HepG2 (cell line): ENCODE results near the gene LIM2. TPM values are rescaled to one million over a fixed set of nuclear protein-coding genes. Genes with fewer than 3 reads are reported as not detected.

ENCODE experiments used
- ATAC-seq: fragments of 200-7000 bp; cut with Tn5 transposase; 3 replicates; pipeline ENCODE4 v1.9.1; 2020; ENCODE audit warnings: mild to moderate bottlenecking, moderate library complexity
- BruUV-seq: library from RNA; stranded (reverse); fragments of 400-500 nt; replicated peaks from 2 replicates; lab custom pipeline; 2021; lab: Mats Ljungman, UMichigan
- CTCF ChIA-PET: fragments of 300-600 bp; formaldehyde crosslinking; extraction: SDS; loops from one replicate; lab custom pipeline; 2021; ENCODE audit warnings: low total read pairs, inconsistent platforms, low intra/inter-chr PET ratio; lab: Yijun Ruan, JAX
- POLR2A ChIA-PET: fragments of 350-600 bp; sonication (Branson Sonifier 250); formaldehyde crosslinking; loops from one replicate; lab custom pipeline; 2020; ENCODE audit warnings: antibody characterized with exemption, inconsistent platforms; lab: Yijun Ruan, JAX
- DNase-seq: peaks from one replicate; pipeline ENCODE4 v3.0.0-alpha.2; 2015; ENCODE audit warnings: low spot score
- FAIRE-seq: peaks from 3 replicates; lab custom pipeline; 2011; peaks lifted over from hg19 to GRCh38; lab: Jason Lieb, UNC
- H2AFZ ChIP-seq: one replicate; pipeline ENCODE4 v1.6.1; 2011; ENCODE audit warnings: low read length, inconsistent platforms
- H3K27ac ChIP-seq: fragments of 300-600 bp; 3 replicates; pipeline ENCODE4 v1.8.0; 2011; ENCODE audit warnings: mixed run types, mild to moderate bottlenecking, mixed read lengths, low read length, inconsistent platforms; ENCODE audit not compliant: insufficient read depth; ENCODE audit errors: extremely low read length
- H3K27me3 ChIP-seq, 2 experiments: fragments of 200-600 bp in 1 of 2; 2 replicates in 1 of 2; 3 replicates in 1 of 2; pipeline versions ENCODE4 v1.6.0 to v1.8.0; 2011; ENCODE audit warnings: low read length in 2 of 2, mild to moderate bottlenecking in 2 of 2, moderate library complexity in 2 of 2, inconsistent platforms in 1 of 2; ENCODE audit not compliant: insufficient read depth in 2 of 2, control insufficient read depth in 1 of 2
- H3K36me3 ChIP-seq, 2 experiments: fragments of 200-600 bp in 1 of 2; replicated peaks in 1 of 2; 2 replicates in 1 of 2; 3 replicates in 1 of 2; pipeline versions ENCODE4 v1.5.1 to v1.8.0; 2011; ENCODE audit warnings: low read length in 2 of 2, inconsistent platforms in 1 of 2; ENCODE audit not compliant: insufficient read depth in 2 of 2, control insufficient read depth in 1 of 2
- H3K4me1 ChIP-seq: 2 replicates; pipeline ENCODE4 v1.5.1; 2012; ENCODE audit warnings: low read length, inconsistent platforms; ENCODE audit not compliant: insufficient read depth
- H3K4me2 ChIP-seq: 2 replicates; pipeline ENCODE4 v1.6.0; 2011; ENCODE audit warnings: low read depth, low read length, inconsistent platforms
- H3K4me3 ChIP-seq, 3 experiments: fragments of 200-600 bp in 1 of 3; sonication (generic), shearing (Covaris generic) in 1 of 3; replicated peaks in 1 of 3; 2 replicates each; pipeline ENCODE4 v1.5.1; 2011 to 2016; ENCODE audit warnings: low read length in 3 of 3, inconsistent platforms in 2 of 3, low read depth in 2 of 3, mild to moderate bottlenecking in 2 of 3, control low read depth in 1 of 3, mixed read lengths in 1 of 3; ENCODE audit not compliant: insufficient read depth in 1 of 3
- H3K79me2 ChIP-seq: one replicate; pipeline ENCODE4 v1.6.1; 2011; ENCODE audit warnings: low read length, inconsistent platforms; ENCODE audit not compliant: insufficient read depth
- H3K9ac ChIP-seq: 2 replicates; pipeline ENCODE4 v1.6.0; 2011; ENCODE audit warnings: mild to moderate bottlenecking, low read depth, low read length, inconsistent platforms; ENCODE audit not compliant: insufficient read depth
- H3K9me3 ChIP-seq: 2 replicates; pipeline ENCODE4 v1.5.1; 2012; ENCODE audit warnings: mild to moderate bottlenecking, low read length
- H4K20me1 ChIP-seq: 2 replicates; pipeline ENCODE4 v1.6.0; 2011; ENCODE audit warnings: inconsistent platforms, mild to moderate bottlenecking, low read length, moderate library complexity; ENCODE audit not compliant: insufficient read depth
- ELK4 ChIP-seq: sonication (generic); formaldehyde crosslinking; IDR thresholded peaks from 2 replicates; pipeline ENCODE4 v1.9.0; 2021; ENCODE audit warnings: missing genetic modification reagents, borderline replicate concordance
- GLMP ChIP-seq: sonication (generic); formaldehyde crosslinking; IDR thresholded peaks from 2 replicates; pipeline ENCODE4 v1.9.0; 2021; ENCODE audit warnings: missing genetic modification reagents, mild to moderate bottlenecking, borderline replicate concordance
- GMEB1 ChIP-seq: sonication (generic); formaldehyde crosslinking; IDR thresholded peaks from 2 replicates; pipeline ENCODE4 v1.5.1; 2020; ENCODE audit warnings: missing genetic modification reagents, mild to moderate bottlenecking, borderline replicate concordance
- JDP2 ChIP-seq: sonication (generic); formaldehyde crosslinking; IDR thresholded peaks from 2 replicates; pipeline ENCODE4 v1.8.1; 2022; ENCODE audit warnings: missing genetic modification reagents, borderline replicate concordance
- JUN ChIP-seq: sonication (generic); formaldehyde crosslinking; IDR thresholded peaks from 2 replicates; pipeline ENCODE4 v1.4.0; 2020; ENCODE audit warnings: mild to moderate bottlenecking, missing genetic modification reagents
- PRMT3 ChIP-seq: sonication (generic); formaldehyde crosslinking; IDR thresholded peaks from 2 replicates; pipeline ENCODE4 v1.8.1; 2022; ENCODE audit warnings: low read depth, mild to moderate bottlenecking, moderate library complexity, missing genetic modification reagents, borderline replicate concordance
- TAF15 ChIP-seq: fragments of 200-400 bp; formaldehyde crosslinking; IDR thresholded peaks from one replicate; pipeline ENCODE4 v1.6.1; 2018; ENCODE audit warnings: mild to moderate bottlenecking, low read depth, low read length; ENCODE audit not compliant: poor library complexity, severe bottlenecking
- ZBTB26 ChIP-seq: IDR thresholded peaks from 2 replicates; pipeline ENCODE4 v1.6.1; 2016; ENCODE audit warnings: missing compliant biosample characterization, missing genetic modification reagents, borderline replicate concordance
- ZBTB7A ChIP-seq: sonication (generic); formaldehyde crosslinking; IDR thresholded peaks from 2 replicates; pipeline ENCODE4 v1.8.0; 2022; ENCODE audit warnings: mild to moderate bottlenecking, missing genetic modification reagents
- ZMYM4 ChIP-seq: sonication (generic); formaldehyde crosslinking; IDR thresholded peaks from 2 replicates; pipeline ENCODE4 v1.8.1; 2023; ENCODE audit warnings: mild to moderate bottlenecking, missing genetic modification reagents
- ZNF430 ChIP-seq: sonication (generic); formaldehyde crosslinking; IDR thresholded peaks from 2 replicates; pipeline ENCODE4 v1.9.0; 2021; ENCODE audit warnings: mild to moderate bottlenecking, missing genetic modification reagents
- ZNF556 ChIP-seq: sonication (generic); formaldehyde crosslinking; IDR thresholded peaks from 2 replicates; pipeline ENCODE4 v1.4.0; 2020; ENCODE audit warnings: mild to moderate bottlenecking, missing genetic modification reagents, borderline replicate concordance
- ZNF589 ChIP-seq: sonication (generic); formaldehyde crosslinking; conservative IDR thresholded peaks from 2 replicates; pipeline ENCODE4 v1.8.0; 2022; ENCODE audit warnings: mild to moderate bottlenecking, moderate library complexity, missing genetic modification reagents
- ZNF629 ChIP-seq: sonication (generic); formaldehyde crosslinking; conservative IDR thresholded peaks from 2 replicates; pipeline ENCODE4 v1.5.0; 2020; ENCODE audit warnings: missing genetic modification reagents
- ZNF674 ChIP-seq: sonication (generic); formaldehyde crosslinking; IDR thresholded peaks from 2 replicates; pipeline ENCODE4 v1.5.0; 2020; ENCODE audit warnings: low read depth, mild to moderate bottlenecking, missing genetic modification reagents
- ZNF7 ChIP-seq: IDR thresholded peaks from 2 replicates; pipeline ENCODE4 v1.6.1; 2016; ENCODE audit warnings: missing biosample characterization, missing genetic modification reagents
- WGBS: methylation state at CpG from one replicate; pipeline ENCODE4 v1.1.6; 2017; ENCODE audit warnings: low lambda C conversion rate; 5-methylcytosine and 5-hydroxymethylcytosine counted together
- in situ Hi-C: cut with HindIII; loops from 2 replicates; pipeline ENCODE4 v1.10.0; 2017; ENCODE audit warnings: low pct_unique_long_range_greater_than_20kb; ENCODE audit not compliant: extremely low pct_ligation_motif_present
- intact Hi-C: fragments of 100-400 bp; cut with micrococcal nuclease; formaldehyde crosslinking; loops from one replicate; pipeline ENCODE4 v1.10.0; 2022; ENCODE audit not compliant: unreplicated experiment
- polyA plus RNA-seq, 8 experiments: library from polyadenylated mRNA; depleted of rRNA in 3 of 8; stranded (reverse) in 7 of 8; unstranded in 1 of 8; fragments of >200 nt; fragmentation: Illumina TruSeq in 4 of 8; extraction: Trizol in 4 of 8; gene quantifications; 2 replicates each; pipeline versions ENCODE4 v1.2.1 to v1.2.3, GENCODE V29; 2011 to 2016; ENCODE audit warnings: low read depth in 4 of 8, missing spikeins in 1 of 8, mixed read lengths in 1 of 8; ENCODE audit not compliant: insufficient read depth in 1 of 8
- total RNA-seq, 5 experiments: library from RNA; depleted of rRNA; stranded (reverse); fragments of >200 nt; fragmentation: Illumina TruSeq; extraction: Trizol; gene quantifications; 2 replicates each; pipeline ENCODE4 v1.2.3, GENCODE V29; 2016; ENCODE audit warnings: low read depth in 1 of 5

The LIM2 gene
- total and polyA plus RNA-seq, 2 of the 13 experiments (the other 11 are each of a cell fraction or from before 2014, with no cell fraction given) = 1.3 TPM; not detected in 1

- H3K4me2 ChIP-seq = peak overlapping the region; percentile 93
- H3K79me2 ChIP-seq = peaks cover 40% of the 10 kb centered on the region
- peak overlapping the region; percentile 80 to 94 (median 94) for H3K4me3 ChIP-seq
- ChIA-PET POLR2A (interaction anchor here (0.6 to 7.8 kb wide), 18 partner anchors 9 to 855 kb away, joined by 3 to 309 read pairs (median 27); partner anchors contain the start of genes C19orf84, LIM2 and VSIG10L), CTCF (interaction anchor here (0.6 kb wide), 1 partner anchor 28 kb away, joined by 3 read pairs; no protein-coding TSS in a partner anchor)
- peaks cover 0 to 7% of the 10 kb centered on the region in 2 experiments; a peak in 2 of 5 replicates for H3K27me3 ChIP-seq
- H3K27ac ChIP-seq = peak overlapping the region; percentile 100
- H4K20me1 ChIP-seq = no peaks in the 10 kb centered on the region
- ATAC-seq (peak; percentile 58), FAIRE-seq (peak; percentile 89), DNase-seq (peak; percentile 98)
- in situ Hi-C loops (no loop called here), intact Hi-C loops (loop anchor here (1.0 kb wide), 2 partner anchors 12 to 41 kb away; no protein-coding TSS in a partner anchor)
- no peaks in the 10 kb centered on the region for H3K9me3 ChIP-seq
- BruUV-seq = no TSS peak
- H3K4me1 ChIP-seq = peaks cover 50% of the 10 kb centered on the region
- no peaks in the 10 kb centered on the region for H3K36me3 ChIP-seq
- WGBS = 1% methylated on average over 38 of the region's 54 CpGs
- H3K9ac ChIP-seq = peak overlapping the region; percentile 100
- no peak overlapping the region for H2AFZ ChIP-seq
- TF ChIP-seq ZNF629 (CRISPR knock-in tag) (0 out of 2 replicates have a peak, but pooled peaks have one; percentile 12), GLMP (CRISPR knock-in tag) (no peak), ZNF556 (no peak), ZNF674 (CRISPR knock-in tag) (no peak), TAF15 (no peak), ZBTB7A (CRISPR knock-in tag) (no peak), ZMYM4 (peak; percentile 24; the same call in 1 of the 2 replicates), ELK4 (CRISPR knock-in tag) (no peak), PRMT3 (CRISPR knock-in tag) (no peak), ZBTB26 (CRISPR knock-in tag) (peak; percentile 9; the same call in 1 of the 2 replicates), ZNF7 (no peak), JDP2 (CRISPR knock-in tag) (no peak), JUN (CRISPR knock-in tag) (no peak), ZNF589 (no peak), ZNF430 (no peak; the same call in 1 of the 2 replicates), GMEB1 (no peak)
Measured at GRCh38 chr19:51366389-51367254, 21.2 kb downstream of the LIM2 start.
